GM23248 (cell line): Measurements from ENCODE around the gene GABBR2. TPM values are rescaled to one million over a fixed set of nuclear protein-coding genes. Genes with fewer than 3 reads are reported as not detected.

Experiments used
- DNase-seq: peaks from one replicate; pipeline ENCODE4 v3.0.0-alpha.2; 2015
- H2AFZ ChIP-seq: fragments of 200-600 bp; sonication (generic); 2 replicates; pipeline ENCODE4 v1.6.1; 2016; ENCODE audit warnings: antibody characterized with exemption
- H3F3A ChIP-seq: fragments of 200-600 bp; sonication (generic); 2 replicates; pipeline ENCODE4 v1.6.1; 2016; ENCODE audit warnings: mild to moderate bottlenecking, antibody characterized with exemption, mixed run types; ENCODE audit not compliant: insufficient read depth
- H3K27ac ChIP-seq: fragments of 200-600 bp; sonication (generic); 2 replicates; pipeline ENCODE4 v1.5.1; 2016; ENCODE audit warnings: mild to moderate bottlenecking
- H3K27me3 ChIP-seq: fragments of 200-600 bp; sonication (generic); replicated peaks from 2 replicates; pipeline ENCODE4 v1.6.1; 2016; ENCODE audit warnings: mild to moderate bottlenecking; ENCODE audit not compliant: insufficient read depth
- H3K36me3 ChIP-seq: fragments of 200-600 bp; sonication (generic); 2 replicates; pipeline ENCODE4 v1.6.1; 2016; ENCODE audit warnings: low read depth, mild to moderate bottlenecking
- H3K4me1 ChIP-seq: fragments of 200-600 bp; sonication (generic); 2 replicates; pipeline ENCODE4 v1.6.1; 2016; ENCODE audit warnings: mild to moderate bottlenecking; ENCODE audit not compliant: insufficient read depth
- H3K4me2 ChIP-seq: fragments of 200-600 bp; sonication (generic); one replicate; pipeline ENCODE4 v1.6.1; 2016; ENCODE audit warnings: mild to moderate bottlenecking; ENCODE audit not compliant: unreplicated experiment
- H3K4me3 ChIP-seq: fragments of 200-600 bp; sonication (generic); 2 replicates; pipeline ENCODE4 v1.5.1; 2016; ENCODE audit warnings: mild to moderate bottlenecking
- H3K79me2 ChIP-seq: fragments of 200-600 bp; sonication (generic); 2 replicates; pipeline ENCODE4 v1.6.1; 2016; ENCODE audit warnings: mild to moderate bottlenecking; ENCODE audit not compliant: insufficient read depth
- H3K9ac ChIP-seq: fragments of 200-600 bp; sonication (generic); 2 replicates; pipeline ENCODE4 v1.6.1; 2016; ENCODE audit warnings: mild to moderate bottlenecking
- H3K9me2 ChIP-seq: fragments of 200-600 bp; sonication (generic); 2 replicates; pipeline ENCODE4 v1.6.1; 2016; ENCODE audit warnings: mixed run types, mild to moderate bottlenecking, moderate library complexity; ENCODE audit not compliant: insufficient read depth
- H3K9me3 ChIP-seq: fragments of 200-600 bp; sonication (generic); one replicate; pipeline ENCODE4 v1.6.1; 2017; ENCODE audit warnings: low read depth
- H4K20me1 ChIP-seq: fragments of 200-600 bp; sonication (generic); 2 replicates; pipeline ENCODE4 v1.6.0; 2016; ENCODE audit not compliant: insufficient read depth
- EZH2 ChIP-seq: fragments of 200-600 bp; sonication (generic); IDR thresholded peaks from 2 replicates; pipeline ENCODE4 v1.6.1; 2018; ENCODE audit warnings: antibody characterized with exemption, mild to moderate bottlenecking; ENCODE audit not compliant: insufficient read depth, poor library complexity, severe bottlenecking
- EZH2phosphoT487 ChIP-seq: fragments of 200-600 bp; sonication (generic); IDR thresholded peaks from 2 replicates; pipeline ENCODE4 v1.6.1; 2018; ENCODE audit warnings: antibody characterized with exemption, moderate library complexity, mild to moderate bottlenecking, low read depth; ENCODE audit not compliant: insufficient read depth
- WGBS, 2 experiments: methylation state at CpG; one replicate each; pipeline ENCODE4 v1.1.6; 2015 to 2017; ENCODE audit warnings: low lambda C conversion rate in 2 of 2, low coverage in 1 of 2; ENCODE audit errors: missing lambda C conversion rate in 2 of 2; 5-methylcytosine and 5-hydroxymethylcytosine counted together
- in situ Hi-C: fragments of 300-500 bp; cut with MboI; formaldehyde crosslinking; loops from 2 replicates; pipeline ENCODE4 v1.15.0; 2020
- polyA plus RNA-seq: library from polyadenylated mRNA; unstranded; fragments of >200 nt; fragmentation: Nextera tagmentation; extraction: Ambion mirVana; gene quantifications from 2 replicates; pipeline ENCODE4 v1.2.1, GENCODE V29; 2016
- total RNA-seq: library from RNA; depleted of rRNA; stranded (reverse); fragments of >200 nt; shearing (Covaris generic); gene quantifications from 2 replicates; pipeline ENCODE4 v1.2.3, GENCODE V29; 2014

Gene GABBR2
- total and polyA plus RNA-seq, 2 experiments from 2014 or later: 7.5 to 13.4 TPM

DNA sequence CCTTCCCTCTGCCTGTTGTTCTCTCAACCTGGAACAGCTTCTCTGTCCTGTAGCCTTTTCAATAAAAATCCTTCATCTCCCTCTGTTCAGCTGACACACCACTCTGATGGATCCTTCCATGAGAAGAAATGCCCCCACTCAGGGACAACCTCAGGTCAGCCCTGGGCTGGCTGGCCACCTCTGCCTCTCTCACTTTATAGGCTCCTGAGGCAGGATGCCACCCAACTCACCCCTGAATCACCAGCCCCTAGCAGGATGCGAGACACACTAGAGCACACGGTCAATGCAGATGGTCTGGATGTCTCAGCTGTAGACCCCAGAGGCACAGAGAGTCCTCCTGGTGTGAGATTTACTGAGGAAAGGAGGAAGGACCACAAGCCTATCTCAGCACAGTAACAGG lies 93.8 kb downstream of the GABBR2 start:
- Histone ChIP-seq H3K9me3 (no peaks in the 10 kb centered on the region), H3K4me2 (no peak overlapping the region), H3K27me3 (no peaks in the 10 kb centered on the region), H3K4me1 (peaks cover 12% of the 10 kb centered on the region), H3K27ac (no peak overlapping the region), H3K79me2 (no peaks in the 10 kb centered on the region), H3K4me3 (no peak overlapping the region), H4K20me1 (no peaks in the 10 kb centered on the region), H3F3A (no peaks in the 10 kb centered on the region), H3K36me3 (no peaks in the 10 kb centered on the region), H2AFZ (no peak overlapping the region), H3K9ac (no peak overlapping the region), H3K9me2 (no peaks in the 10 kb centered on the region)
- TF ChIP-seq EZH2 (no peak), EZH2phosphoT487 (no peak)
- 49 to 53% methylated on average over 2 of the region's 2 CpGs for WGBS, 2 experiments
- in situ Hi-C loops: no loop called here
- no peak for DNase-seq

DNA sequence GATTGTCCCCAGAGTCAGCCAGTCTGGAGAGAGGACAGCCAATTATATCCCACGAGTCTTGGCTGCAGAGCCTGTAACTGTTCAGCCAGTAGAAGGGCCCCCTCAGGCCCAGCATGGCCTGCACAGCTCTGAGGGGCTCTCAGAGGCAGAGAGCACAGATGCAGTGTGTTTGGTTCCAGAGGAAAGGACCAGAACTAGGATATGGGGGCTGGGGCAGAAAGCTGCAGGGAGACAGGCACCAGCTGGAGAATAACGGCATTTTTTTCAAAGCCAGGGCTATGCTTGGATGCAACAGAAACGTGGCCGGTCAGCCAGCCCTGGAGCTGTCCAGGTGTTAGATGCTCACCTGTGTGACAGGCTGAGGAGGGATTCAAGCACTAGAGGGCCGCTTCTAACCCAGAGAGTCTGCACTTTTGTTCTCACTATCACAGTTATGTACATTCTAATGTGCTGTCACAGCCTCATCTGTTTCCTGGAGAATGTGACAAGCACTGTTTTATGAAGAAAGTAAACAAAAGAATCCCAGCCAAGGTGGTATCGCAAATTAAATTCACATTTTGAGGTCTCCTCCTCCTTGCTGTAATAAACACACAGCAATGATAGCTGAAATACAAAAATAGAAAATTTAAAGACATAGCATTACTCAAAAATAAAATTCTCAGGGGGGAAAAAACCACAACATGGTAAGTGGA lies 96.5 kb downstream of the GABBR2 start:
- H3F3A ChIP-seq: peaks cover 5% of the 10 kb centered on the region
- TF ChIP-seq EZH2phosphoT487: no peak
- no peak for TF ChIP-seq EZH2
- H3K27ac ChIP-seq: no peak overlapping the region
- H4K20me1 ChIP-seq: no peaks in the 10 kb centered on the region
- no peak overlapping the region for H3K4me2 ChIP-seq
- H3K4me3 ChIP-seq: no peak overlapping the region
- 42 to 44% methylated on average over 6 of the region's 6 CpGs for WGBS, 2 experiments
- no peaks in the 10 kb centered on the region for H3K79me2 ChIP-seq
- peaks cover 24% of the 10 kb centered on the region for H3K4me1 ChIP-seq
- in situ Hi-C loops: no loop called here
- DNase-seq: no peak
- no peak overlapping the region for H2AFZ ChIP-seq
- no peaks in the 10 kb centered on the region for H3K27me3 ChIP-seq
- no peak overlapping the region for H3K9ac ChIP-seq
- H3K36me3 ChIP-seq: no peaks in the 10 kb centered on the region
- no peaks in the 10 kb centered on the region for H3K9me3 ChIP-seq
- H3K9me2 ChIP-seq: no peaks in the 10 kb centered on the region

DNA sequence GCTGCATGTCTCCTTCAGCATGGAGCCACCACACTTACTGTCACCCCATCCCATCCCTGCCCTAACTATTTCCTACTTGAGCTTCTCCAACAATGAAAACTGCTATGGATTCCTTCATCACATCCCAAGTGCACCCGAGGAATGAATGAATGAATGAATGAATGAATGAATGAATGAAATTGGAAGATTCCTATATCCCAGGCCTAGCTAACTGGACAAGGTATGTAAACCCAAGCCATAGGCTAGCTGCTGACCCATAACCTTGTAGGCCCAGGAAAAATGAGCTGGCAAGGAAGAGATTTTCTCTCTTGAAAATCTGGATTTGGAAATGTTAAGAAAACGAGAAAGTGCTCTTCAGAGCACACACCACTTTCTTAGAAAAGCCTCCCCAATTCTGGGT lies 97.4 kb downstream of the GABBR2 start:
- no peaks in the 10 kb centered on the region for H4K20me1 ChIP-seq
- no peak overlapping the region for H3K4me2 ChIP-seq
- peaks cover 28% of the 10 kb centered on the region for H3K4me1 ChIP-seq
- peaks cover 12% of the 10 kb centered on the region for H3F3A ChIP-seq
- 23 to 28% methylated on average over 2 of the region's 2 CpGs for WGBS, 2 experiments
- H3K36me3 ChIP-seq: no peaks in the 10 kb centered on the region
- TF ChIP-seq EZH2 (no peak), EZH2phosphoT487 (no peak)
- H3K27ac ChIP-seq: no peak overlapping the region
- H3K9me2 ChIP-seq: no peaks in the 10 kb centered on the region
- in situ Hi-C loops: no loop called here
- no peak overlapping the region for H3K4me3 ChIP-seq
- DNase-seq: no peak
- no peak overlapping the region for H2AFZ ChIP-seq
- no peak overlapping the region for H3K9ac ChIP-seq
- H3K79me2 ChIP-seq: no peaks in the 10 kb centered on the region
- H3K27me3 ChIP-seq: no peaks in the 10 kb centered on the region
- no peaks in the 10 kb centered on the region for H3K9me3 ChIP-seq

DNA sequence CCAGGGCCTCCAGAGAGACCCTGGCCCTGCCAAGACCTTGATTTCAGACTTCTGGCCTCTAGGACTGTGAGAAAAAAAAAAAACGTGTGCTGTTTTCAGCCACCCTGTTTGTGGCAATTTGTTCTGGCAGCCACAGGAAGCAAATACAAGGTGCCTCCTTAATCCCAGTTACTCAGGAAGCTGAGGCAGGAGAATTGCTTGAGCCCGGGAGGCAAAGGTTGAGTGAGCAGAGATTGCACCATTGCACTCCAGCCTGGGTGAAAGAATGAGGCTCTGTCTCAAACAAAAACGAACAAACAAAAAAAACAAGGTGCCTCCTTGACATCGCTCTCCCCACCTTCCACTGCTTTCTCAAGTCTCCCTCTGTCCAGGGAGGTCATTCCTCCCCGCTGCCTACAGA lies 98.0 kb downstream of the GABBR2 start:
- WGBS, 2 experiments: 51% methylated on average over 5 of the region's 5 CpGs
- H2AFZ ChIP-seq: no peak overlapping the region; the same call in 1 of the 2 replicates
- TF ChIP-seq EZH2phosphoT487: no peak

More for the DNA sequence above, 98.0 kb downstream of the GABBR2 start:
- H3K9me2 ChIP-seq: no peaks in the 10 kb centered on the region
- DNase-seq: no peak
- H4K20me1 ChIP-seq: no peaks in the 10 kb centered on the region
- H3K4me1 ChIP-seq: peaks cover 28% of the 10 kb centered on the region
- no peaks in the 10 kb centered on the region for H3K27me3 ChIP-seq
- peaks cover 12% of the 10 kb centered on the region for H3F3A ChIP-seq
- in situ Hi-C loops: no loop called here
- no peak overlapping the region for H3K4me2 ChIP-seq
- no peaks in the 10 kb centered on the region for H3K9me3 ChIP-seq
- no peak overlapping the region for H3K4me3 ChIP-seq
- no peak overlapping the region for H3K9ac ChIP-seq
- H3K79me2 ChIP-seq: no peaks in the 10 kb centered on the region
- no peaks in the 10 kb centered on the region for H3K36me3 ChIP-seq
- no peak overlapping the region for H3K27ac ChIP-seq
